WERI-Rb-1 (cell line): ENCODE results near the gene MTG1.

ENCODE experiments used
- DNase-seq: peaks from one replicate; pipeline ENCODE4 v3.0.0-alpha.2; 2020
- H3K27ac ChIP-seq: fragments of 250-450 bp; sonication (Bioruptor Pico); 2 replicates; pipeline ENCODE4 v1.5.1; 2020; ENCODE audit warnings: mild to moderate bottlenecking, moderate library complexity
- H3K27me3 ChIP-seq: fragments of 250-450 bp; sonication (Bioruptor Pico); 2 replicates; pipeline ENCODE4 v1.5.1; 2021; ENCODE audit warnings: mild to moderate bottlenecking, low read depth, moderate library complexity; ENCODE audit not compliant: insufficient read depth, severe bottlenecking
- H3K36me3 ChIP-seq: fragments of 250-450 bp; sonication (Bioruptor Pico); 2 replicates; pipeline ENCODE4 v1.5.1; 2020; ENCODE audit warnings: mild to moderate bottlenecking, moderate library complexity
- H3K4me3 ChIP-seq: 2 replicates; pipeline ENCODE4 v1.5.1; 2011; ENCODE audit warnings: low read depth, mild to moderate bottlenecking, control low read depth, low read length
- H3K9me3 ChIP-seq: fragments of 250-450 bp; sonication (Bioruptor Pico); 2 replicates; pipeline ENCODE4 v1.5.1; 2021; ENCODE audit warnings: mild to moderate bottlenecking, moderate library complexity; ENCODE audit not compliant: severe bottlenecking
- CTCF ChIP-seq: IDR thresholded peaks from 2 replicates; pipeline ENCODE4 v1.5.1; 2011; ENCODE audit warnings: low read depth, mild to moderate bottlenecking, control low read depth, inconsistent platforms, low read length

MTG1 gene

DNA sequence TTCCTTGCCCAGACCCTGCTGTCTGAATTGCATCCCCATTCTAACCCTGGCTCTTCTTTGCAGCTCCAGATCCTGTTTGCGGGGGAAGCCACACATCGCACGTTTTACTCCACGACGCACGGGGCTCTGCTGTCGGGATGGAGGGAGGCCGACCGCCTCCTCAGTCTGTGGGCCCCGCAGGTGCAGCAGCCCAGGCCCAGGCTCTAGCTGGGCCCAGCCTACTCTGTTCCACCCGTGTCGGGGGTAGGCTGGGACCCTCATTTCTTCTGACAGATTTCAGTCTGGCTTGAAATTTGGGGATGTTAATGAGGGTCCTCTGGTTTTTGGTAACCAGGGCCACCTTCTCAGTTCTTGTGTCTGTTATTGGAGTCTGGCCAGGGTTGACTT lies 2.7 kb upstream of the MTG1 start:
- no peak for TF ChIP-seq CTCF
- Histone ChIP-seq H3K4me3 (no peak overlapping the region), H3K27ac (no peak overlapping the region), H3K36me3 (peaks cover 13% of the 10 kb centered on the region), H3K9me3 (no peaks in the 10 kb centered on the region), H3K27me3 (no peaks in the 10 kb centered on the region)
- no peak for DNase-seq

DNA sequence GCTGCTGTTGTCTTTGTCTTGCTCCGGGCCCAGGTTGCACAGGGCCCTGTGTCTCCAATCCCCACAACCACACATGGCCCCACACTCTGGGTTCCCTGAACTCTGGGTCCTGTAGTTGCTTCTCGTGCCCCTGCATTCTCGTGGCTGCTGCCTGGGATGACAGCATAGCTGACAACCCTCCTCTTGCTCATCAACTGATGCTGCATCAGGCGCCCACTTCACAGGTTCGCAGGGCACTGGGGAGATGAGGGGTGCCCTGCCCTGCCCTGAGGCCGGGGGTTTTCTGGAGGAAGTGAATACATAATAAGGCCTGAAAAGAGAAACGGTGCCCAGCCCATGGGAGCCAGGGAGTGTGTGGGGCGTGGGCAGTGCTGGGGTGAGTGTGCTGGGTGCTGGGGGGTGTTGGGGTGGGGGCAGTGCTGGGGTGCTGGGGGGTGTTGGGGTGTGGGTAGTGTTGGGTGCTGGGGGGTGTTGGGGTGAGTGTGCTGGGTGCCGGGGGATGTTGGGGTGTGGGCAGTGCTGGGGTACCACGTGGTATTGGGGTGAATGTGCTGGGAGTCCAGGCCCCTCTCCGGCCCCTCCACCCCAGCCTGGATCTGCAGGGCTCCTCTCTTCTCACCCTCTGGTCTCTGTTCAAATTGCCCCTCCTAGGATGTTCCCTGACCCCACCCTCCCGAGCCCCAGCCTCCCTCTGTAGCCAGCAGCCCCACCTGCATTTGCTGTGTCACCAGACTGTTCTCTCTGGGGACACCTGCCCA lies 2.0 kb upstream of the MTG1 start:
- no peak overlapping the region for H3K27ac ChIP-seq
- H3K4me3 ChIP-seq, result no peak overlapping the region
- H3K36me3 ChIP-seq, result peaks cover 18% of the 10 kb centered on the region
- no peaks in the 10 kb centered on the region for H3K27me3 ChIP-seq
- TF ChIP-seq CTCF, result no peak
- no peak for DNase-seq
- no peaks in the 10 kb centered on the region for H3K9me3 ChIP-seq

GRCh38 chr10:133393401-133394063 lies 425 bp upstream of the MTG1 start:
- Histone ChIP-seq H3K36me3 (peaks cover 28% of the 10 kb centered on the region), H3K4me3 (peak overlapping the region; percentile 38), H3K27ac (peak overlapping the region; percentile 93), H3K9me3 (no peaks in the 10 kb centered on the region), H3K27me3 (no peaks in the 10 kb centered on the region)
- no peak for TF ChIP-seq CTCF
- DNase-seq, result no peak

- peak overlapping the region; percentile 61 for H3K4me3 ChIP-seq
- peaks cover 39% of the 10 kb centered on the region for H3K36me3 ChIP-seq
- H3K9me3 ChIP-seq, result no peaks in the 10 kb centered on the region
- no peak for TF ChIP-seq CTCF
- no peaks in the 10 kb centered on the region for H3K27me3 ChIP-seq
- peak; percentile 50 for DNase-seq
- H3K27ac ChIP-seq, result peak overlapping the region; percentile 93
Observed at GRCh38 chr10:133394801-133395221, 854 bp downstream of the MTG1 start.

- TF ChIP-seq CTCF, result no peak
- Histone ChIP-seq H3K36me3 (peaks cover 45% of the 10 kb centered on the region), H3K4me3 (no peak overlapping the region), H3K9me3 (no peaks in the 10 kb centered on the region), H3K27me3 (no peaks in the 10 kb centered on the region), H3K27ac (no peak overlapping the region)
- DNase-seq, result no peak
Observed at GRCh38 chr10:133396035-133396624, 2.2 kb downstream of the MTG1 start.
